Cardiac muscle cell (in vitro differentiated cells and primary cell): ENCODE measurements around the gene UGT1A9. TPM values are rescaled to one million over a fixed set of nuclear protein-coding genes. Genes with fewer than 3 reads are reported as not detected.

ENCODE experiments used
- DNase-seq, 2 donors: peaks; one replicate each; pipeline versions ENCODE4 v3.0.0 to v3.0.0-alpha.2; 2010 to 2017; ENCODE audit warnings: low read depth in 1 of 2, low spot score in 1 of 2
- H3K27ac ChIP-seq: fragments of 200-600 bp; sonication (generic); 2 replicates; pipeline ENCODE4 v1.5.1; 2016
- H3K27me3 ChIP-seq: fragments of 200-600 bp; sonication (generic); 2 replicates; pipeline ENCODE4 v1.6.0; 2016; ENCODE audit warnings: control low read depth
- H3K36me3 ChIP-seq: fragments of 200-600 bp; sonication (generic); 2 replicates; pipeline ENCODE4 v1.5.1; 2016; ENCODE audit warnings: control low read depth
- H3K4me1 ChIP-seq: fragments of 200-600 bp; sonication (generic); 2 replicates; pipeline ENCODE4 v1.8.1; 2017; ENCODE audit warnings: low read depth, mild to moderate bottlenecking, mixed run types
- H3K4me3 ChIP-seq: fragments of 200-600 bp; sonication (generic); 2 replicates; pipeline ENCODE4 v1.5.1; 2016; ENCODE audit warnings: mild to moderate bottlenecking
- H3K9me3 ChIP-seq: fragments of 200-600 bp; sonication (generic); 2 replicates; pipeline ENCODE4 v1.5.1; 2017; ENCODE audit warnings: low read depth, mild to moderate bottlenecking, control low read depth
- CTCF ChIP-seq: IDR thresholded peaks from 2 replicates; pipeline ENCODE4 v1.5.1; 2012; ENCODE audit warnings: low read depth, mild to moderate bottlenecking, low read length
- polyA plus RNA-seq: library from polyadenylated mRNA; unstranded; fragments of >200 nt; fragmentation: Nextera tagmentation; extraction: Ambion mirVana; gene quantifications from 2 replicates; pipeline ENCODE4 v1.2.1, GENCODE V29; 2016
- total RNA-seq: library from RNA; depleted of rRNA; stranded (reverse); fragments of >200 nt; gene quantifications from 2 replicates; pipeline ENCODE4 v1.2.3, GENCODE V29; 2016

The UGT1A9 gene
- total and polyA plus RNA-seq, 2 experiments from 2014 or later = not detected

GRCh38 chr2:233779722-233780121 is 108.0 kb downstream of the UGT1A9 start:
- no peaks in the 10 kb centered on the region for H3K4me1 ChIP-seq
- no peaks in the 10 kb centered on the region for H3K36me3 ChIP-seq
- no peak overlapping the region for H3K27ac ChIP-seq
- no peaks in the 10 kb centered on the region for H3K27me3 ChIP-seq
- no peaks in the 10 kb centered on the region for H3K9me3 ChIP-seq
- H3K4me3 ChIP-seq = no peak overlapping the region
- TF ChIP-seq CTCF = no peak
- no peak for DNase-seq

- Histone ChIP-seq H3K27me3 (no peaks in the 10 kb centered on the region), H3K36me3 (no peaks in the 10 kb centered on the region), H3K4me1 (no peaks in the 10 kb centered on the region), H3K9me3 (no peaks in the 10 kb centered on the region), H3K4me3 (no peak overlapping the region), H3K27ac (no peak overlapping the region)
- no peak for DNase-seq
- no peak for TF ChIP-seq CTCF
Measured at GRCh38 chr2:233780771-233781170, 109.1 kb downstream of the UGT1A9 start.

DNA sequence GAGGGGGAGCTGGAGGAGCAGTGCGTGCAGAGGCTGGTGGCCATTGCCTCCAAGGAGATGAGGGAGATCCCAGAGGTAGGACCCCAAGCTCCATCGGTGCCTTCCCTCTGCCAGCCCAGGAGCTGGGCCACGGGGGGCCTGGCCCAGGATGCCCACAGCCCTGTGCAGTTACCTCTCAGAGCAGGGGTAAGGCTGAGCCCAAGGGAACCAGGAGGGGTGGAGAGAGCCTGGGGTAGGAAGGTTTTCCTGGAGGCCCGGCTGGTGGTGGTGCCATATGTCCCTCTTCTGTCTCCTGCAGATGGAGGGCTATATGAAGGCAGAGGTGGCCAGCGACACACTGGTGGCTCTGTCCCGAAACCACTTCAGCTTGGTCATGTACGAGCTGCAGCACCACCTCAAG is 117.9 kb downstream of the UGT1A9 start:
- Histone ChIP-seq H3K4me1 (no peaks in the 10 kb centered on the region), H3K27me3 (no peaks in the 10 kb centered on the region), H3K9me3 (no peaks in the 10 kb centered on the region), H3K4me3 (no peak overlapping the region), H3K36me3 (no peaks in the 10 kb centered on the region), H3K27ac (no peak overlapping the region)
- no peak for DNase-seq
- TF ChIP-seq CTCF = no peak

GRCh38 chr2:233791151-233791882 is 119.6 kb downstream of the UGT1A9 start:
- DNase-seq = no peak
- H3K4me1 ChIP-seq = no peaks in the 10 kb centered on the region
- TF ChIP-seq CTCF = no peak

GRCh38 chr2:233791883-233792329 is 120.2 kb downstream of the UGT1A9 start:
- no peak for DNase-seq
- Histone ChIP-seq H3K4me3 (no peak overlapping the region), H3K4me1 (no peaks in the 10 kb centered on the region), H3K36me3 (no peaks in the 10 kb centered on the region), H3K9me3 (no peaks in the 10 kb centered on the region), H3K27ac (no peak overlapping the region), H3K27me3 (no peaks in the 10 kb centered on the region)
- no peak for TF ChIP-seq CTCF

More at GRCh38 chr2:233791151-233791882, 119.6 kb downstream of the UGT1A9 start:
- Histone ChIP-seq H3K36me3 (no peaks in the 10 kb centered on the region), H3K4me3 (no peak overlapping the region), H3K27ac (no peak overlapping the region), H3K27me3 (no peaks in the 10 kb centered on the region), H3K9me3 (no peaks in the 10 kb centered on the region)
